ENCODE results near the gene AMFR. TPM values are rescaled to one million over a fixed set of nuclear protein-coding genes. Genes with fewer than 3 reads are reported as not detected.
A peak's percentile ranks its signal among the peaks of the same experiment; 100 is the strongest.

Gene AMFR
- total RNA-seq, 6 experiments from 2014 or later: 92.2 to 189 (median 137) TPM

DNA sequence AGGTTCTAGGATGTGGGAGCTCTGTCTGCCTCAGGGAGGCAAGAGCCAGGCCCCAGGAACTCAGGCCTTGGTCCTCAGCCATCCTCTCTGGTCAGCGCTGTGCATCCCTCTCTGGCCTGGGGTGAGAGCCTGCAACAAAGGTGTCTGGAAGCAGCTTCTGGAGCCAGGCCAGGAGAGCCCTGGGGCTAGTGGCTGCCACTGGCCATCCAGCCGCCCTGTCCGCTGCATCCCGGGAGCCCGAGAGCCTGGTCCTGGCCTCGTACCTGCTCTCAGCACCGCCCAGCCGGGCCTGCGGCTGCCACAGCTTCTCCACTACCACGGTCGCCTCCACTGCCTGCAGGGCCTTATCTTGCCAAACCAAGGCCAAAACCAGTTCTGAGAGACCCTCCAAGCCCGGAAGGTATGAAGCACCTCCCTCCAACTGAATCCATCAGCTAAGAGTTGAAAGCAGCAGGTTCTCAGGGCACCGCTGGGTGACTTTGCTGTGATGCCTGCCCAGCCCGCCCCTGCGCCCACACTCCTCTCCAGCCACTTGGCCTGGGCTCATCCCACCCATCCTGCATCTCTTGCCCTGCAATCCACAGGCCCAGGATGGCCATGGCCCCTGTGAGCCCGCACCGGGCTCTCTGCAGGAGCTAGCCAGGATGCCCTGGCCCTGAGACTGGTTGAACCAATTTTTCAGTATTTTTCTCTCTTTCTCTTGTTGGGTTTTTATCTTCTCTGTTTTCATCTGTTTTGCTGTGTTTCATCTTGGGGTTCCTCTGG is 85.7 kb downstream of the AMFR start:
- no peak for TF ChIP-seq POLR2A (IDR thresholded peaks at IDR 0.05)
- no peak for TF ChIP-seq CTCF (IDR thresholded peaks at IDR 0.05)
- H3K27ac ChIP-seq: no peak overlapping the region
- intact Hi-C loops (cut with DNase I): no loop called here
- 94% methylated on average over 5 of the region's 17 CpGs for whole genome bisulfite sequencing (ENCODE audit: insufficient coverage, low coverage, low lambda C conversion rate, missing lambda C conversion rate)
- peaks cover 0 to 16% (median 1%) of the 10 kb centered on the region in 4 donors for H3K36me3 ChIP-seq
- peaks cover 0 to 8% (median 1%) of the 10 kb centered on the region in 4 donors for H3K4me1 ChIP-seq
- ATAC-seq: no peak
- no peak overlapping the region for H3K4me3 ChIP-seq
- peak in 1 of 3 donors; percentile 54 for DNase-seq
- H3K9me3 ChIP-seq: no peaks in the 10 kb centered on the region
- H3K27me3 ChIP-seq: no peaks in the 10 kb centered on the region

DNA sequence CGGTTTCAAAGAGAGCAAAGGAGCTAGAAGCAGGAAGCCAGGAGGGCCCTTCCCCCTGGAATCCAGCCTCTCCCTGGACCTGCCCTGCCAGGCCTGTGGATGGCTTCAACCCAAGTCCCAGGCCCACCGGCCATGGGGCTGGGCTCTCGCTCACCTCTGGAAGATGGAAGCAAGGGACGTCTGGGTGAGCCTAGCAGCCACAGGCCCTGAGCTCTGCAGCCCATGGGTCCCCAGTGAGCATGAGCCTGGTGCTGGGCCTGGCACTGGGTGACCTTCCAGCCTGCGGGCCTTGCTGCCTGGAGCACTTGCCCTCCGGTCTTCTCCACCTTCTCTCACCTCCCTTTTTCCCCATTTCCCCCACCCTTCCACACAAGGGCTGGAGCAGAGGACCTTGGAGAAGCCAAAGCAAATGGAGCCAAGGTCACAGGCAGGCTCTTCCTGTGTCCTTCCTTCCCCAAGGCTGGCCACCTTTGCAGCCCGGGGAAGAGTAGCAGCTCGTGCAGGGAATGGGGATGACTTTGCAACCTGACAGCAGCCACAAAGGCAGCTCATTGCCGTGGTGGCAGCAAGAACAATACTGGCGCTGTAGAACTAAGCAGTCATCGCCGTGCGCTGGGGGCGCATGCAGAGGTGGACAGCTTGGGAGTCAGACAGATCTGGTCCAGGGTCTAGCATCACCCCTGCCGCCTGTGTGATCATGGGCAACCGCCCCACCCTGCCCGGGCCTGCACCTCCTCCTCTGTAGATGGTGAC is 86.6 kb downstream of the AMFR start:
- intact Hi-C loops (cut with DNase I): no loop called here
- no peaks in the 10 kb centered on the region for H3K4me1 ChIP-seq
- no peak overlapping the region for H3K4me3 ChIP-seq
- TF ChIP-seq POLR2A (IDR thresholded peaks at IDR 0.05) (no peak), CTCF (IDR thresholded peaks at IDR 0.05) (no peak)
- DNase-seq (peak in 1 of 3 donors; percentile 37), ATAC-seq (no peak)
- no peak overlapping the region for H3K27ac ChIP-seq
- no peaks in the 10 kb centered on the region for H3K27me3 ChIP-seq
- H3K9me3 ChIP-seq: no peaks in the 10 kb centered on the region
- no CpG with 5 or more reads among the region's 17 CpGs for WGBS (ENCODE audit: insufficient coverage, low coverage, low lambda C conversion rate, missing lambda C conversion rate)
- H3K36me3 ChIP-seq: peaks cover 0 to 17% (median 1%) of the 10 kb centered on the region in 4 donors

DNA sequence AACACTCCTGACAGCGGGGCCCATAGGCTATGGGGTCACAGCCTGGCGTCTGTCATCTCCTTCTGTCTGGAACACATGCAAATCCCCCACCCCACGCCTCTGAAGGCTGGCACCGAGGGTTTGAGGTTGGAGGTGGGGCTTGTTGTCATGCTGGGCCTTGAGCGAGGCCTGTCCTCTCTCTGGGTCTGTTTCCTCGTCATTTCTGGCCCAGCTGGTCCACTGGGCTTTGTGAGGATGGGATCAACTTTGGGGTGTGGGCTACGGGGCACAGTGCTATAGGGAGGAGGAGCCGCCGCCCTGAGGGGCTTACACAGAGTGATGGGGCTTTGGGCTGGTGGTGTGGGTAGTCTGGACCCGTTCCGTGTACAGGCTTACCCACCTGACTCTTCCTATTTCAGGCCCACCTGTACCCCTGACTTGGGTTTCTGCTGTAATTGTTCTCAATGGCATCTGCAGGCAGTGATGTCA is 87.5 kb downstream of the AMFR start:
- no CpG with 5 or more reads among the region's 11 CpGs for WGBS (ENCODE audit: insufficient coverage, low coverage, low lambda C conversion rate, missing lambda C conversion rate)
- Histone ChIP-seq H3K27me3 (no peaks in the 10 kb centered on the region), H3K4me1 (no peaks in the 10 kb centered on the region), H3K27ac (no peak overlapping the region), H3K9me3 (no peaks in the 10 kb centered on the region), H3K36me3 (peaks cover 0 to 17% (median 1%) of the 10 kb centered on the region in 4 donors), H3K4me3 (no peak overlapping the region)
- TF ChIP-seq POLR2A (IDR thresholded peaks at IDR 0.05) (no peak), CTCF (IDR thresholded peaks at IDR 0.05) (no peak)
- intact Hi-C loops (cut with DNase I): no loop called here
- DNase-seq: peak in 1 of 3 donors; percentile 28
- no peak for ATAC-seq

DNA sequence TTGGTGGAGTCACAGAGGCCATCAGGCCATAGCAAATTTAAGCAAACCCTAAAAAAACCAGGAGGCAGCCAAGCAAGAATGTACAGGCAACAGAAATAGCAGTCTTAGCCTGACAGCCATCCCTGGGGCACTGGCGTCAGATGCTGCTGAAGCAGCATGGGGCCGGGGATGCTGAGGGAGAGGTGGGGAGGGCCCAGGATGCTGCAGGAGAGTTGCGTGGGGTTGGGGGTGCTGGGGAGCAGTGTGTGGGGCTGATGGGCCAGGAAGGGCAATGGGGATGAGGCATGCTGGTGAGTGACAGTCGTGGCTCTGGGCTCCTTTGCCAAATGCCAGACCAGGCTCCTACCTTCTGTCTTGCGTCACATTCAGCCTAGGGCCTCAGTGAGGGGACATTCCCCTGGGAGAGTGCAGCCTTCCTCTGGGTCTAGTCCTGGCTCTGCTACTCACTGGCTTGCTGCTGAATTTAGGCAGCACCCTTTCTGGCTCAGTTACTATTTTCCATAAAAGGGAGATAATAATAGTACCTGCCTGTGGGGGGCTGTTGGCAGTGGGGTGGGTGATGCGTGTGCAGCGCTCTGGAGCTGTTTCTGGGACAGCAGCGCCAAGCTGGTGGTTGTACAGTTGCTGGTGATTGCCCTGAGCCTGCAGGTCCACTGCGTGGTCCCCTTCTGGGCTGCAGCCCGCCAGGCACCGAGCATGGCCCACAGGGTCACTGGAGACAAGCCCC is 88.1 kb downstream of the AMFR start:
- peaks cover 0 to 17% (median 1%) of the 10 kb centered on the region in 4 donors for H3K36me3 ChIP-seq
- intact Hi-C loops (cut with DNase I): no loop called here
- no peaks in the 10 kb centered on the region for H3K27me3 ChIP-seq
- H3K4me3 ChIP-seq: no peak overlapping the region
- no peak for ATAC-seq
- 70% methylated on average over 2 of the region's 11 CpGs for WGBS (ENCODE audit: insufficient coverage, low coverage, low lambda C conversion rate, missing lambda C conversion rate)
- H3K27ac ChIP-seq: no peak overlapping the region
- DNase-seq: peak in 1 of 3 donors; percentile 43
- TF ChIP-seq CTCF (IDR thresholded peaks at IDR 0.05) (no peak), POLR2A (IDR thresholded peaks at IDR 0.05) (no peak)
- H3K4me1 ChIP-seq: no peaks in the 10 kb centered on the region
- no peaks in the 10 kb centered on the region for H3K9me3 ChIP-seq

Measured in right lobe of liver (tissue), 6 donors.